ENCODE data around the gene CCDC92.

- TF ChIP-seq, protein P1, sequence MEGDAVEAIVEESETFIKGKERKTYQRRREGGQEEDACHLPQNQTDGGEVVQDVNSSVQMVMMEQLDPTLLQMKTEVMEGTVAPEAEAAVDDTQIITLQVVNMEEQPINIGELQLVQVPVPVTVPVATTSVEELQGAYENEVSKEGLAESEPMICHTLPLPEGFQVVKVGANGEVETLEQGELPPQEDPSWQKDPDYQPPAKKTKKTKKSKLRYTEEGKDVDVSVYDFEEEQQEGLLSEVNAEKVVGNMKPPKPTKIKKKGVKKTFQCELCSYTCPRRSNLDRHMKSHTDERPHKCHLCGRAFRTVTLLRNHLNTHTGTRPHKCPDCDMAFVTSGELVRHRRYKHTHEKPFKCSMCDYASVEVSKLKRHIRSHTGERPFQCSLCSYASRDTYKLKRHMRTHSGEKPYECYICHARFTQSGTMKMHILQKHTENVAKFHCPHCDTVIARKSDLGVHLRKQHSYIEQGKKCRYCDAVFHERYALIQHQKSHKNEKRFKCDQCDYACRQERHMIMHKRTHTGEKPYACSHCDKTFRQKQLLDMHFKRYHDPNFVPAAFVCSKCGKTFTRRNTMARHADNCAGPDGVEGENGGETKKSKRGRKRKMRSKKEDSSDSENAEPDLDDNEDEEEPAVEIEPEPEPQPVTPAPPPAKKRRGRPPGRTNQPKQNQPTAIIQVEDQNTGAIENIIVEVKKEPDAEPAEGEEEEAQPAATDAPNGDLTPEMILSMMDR (IDR thresholded peaks at IDR 0.05; ENCODE audit: insufficient read depth, low read length, poor library complexity, severe bottlenecking) = no peak
- TF ChIP-seq EZH2phosphoT487 (conservative IDR thresholded peaks at IDR 0.05; ENCODE audit: low read length) = no peak
Observed at GRCh38 chr12:124017064-124017463, 44.4 kb upstream of the CCDC92 start.
